GM18507 (cell line): ENCODE measurements around the gene COL6A1.
"Not testable (repeated sequence)": the region's sequence is repeated elsewhere in the genome, so short reads cannot be mapped to it uniquely, and the experiment has no call there.

Experiments used
- DNase-seq: peaks from one replicate; pipeline ENCODE4 v3.0.0; 2011; ENCODE audit warnings: low read depth; ENCODE audit not compliant: insufficient read length; ENCODE audit errors: extremely low spot score
- FAIRE-seq: peaks from 2 replicates; lab custom pipeline; 2011; peaks lifted over from hg19 to GRCh38; lab: Jason Lieb, UNC

The COL6A1 gene

DNA sequence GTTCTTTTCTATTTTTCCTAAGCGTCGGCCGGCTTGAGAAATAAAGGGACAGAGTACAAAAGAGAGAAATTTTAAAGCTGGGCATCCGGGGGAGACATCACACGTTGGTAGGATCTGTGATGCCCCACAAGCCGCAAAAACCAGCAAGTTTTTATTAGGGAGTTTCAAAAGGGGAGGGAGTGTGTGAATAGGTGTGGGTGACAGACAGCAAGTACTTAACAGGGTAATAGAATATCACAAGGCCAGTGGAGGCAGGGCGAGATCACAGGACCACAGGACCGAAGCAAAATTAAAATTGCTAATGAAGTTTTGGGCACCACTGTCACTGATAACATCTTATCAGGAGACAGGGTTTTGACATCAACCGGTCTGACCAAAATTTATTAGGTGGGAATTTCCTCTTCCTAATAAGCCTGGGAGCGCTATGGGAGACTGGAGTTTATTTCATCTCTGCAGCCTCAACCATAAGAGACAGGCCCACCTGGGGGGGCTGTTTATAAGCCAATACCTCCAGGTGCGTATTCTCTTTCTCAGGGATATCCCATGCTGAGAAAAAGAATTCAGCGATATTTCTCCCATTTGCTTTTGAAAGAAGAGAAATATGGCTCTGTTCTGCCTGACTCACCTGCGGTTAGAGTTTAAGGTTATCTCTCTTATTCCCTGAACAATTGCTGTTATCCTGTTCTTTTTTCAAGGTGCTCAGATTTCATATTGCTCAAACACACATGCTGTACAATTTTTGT, 5.7 kb upstream of the COL6A1 start:
- DNase-seq, FAIRE-seq: not testable (repeated sequence)

DNA sequence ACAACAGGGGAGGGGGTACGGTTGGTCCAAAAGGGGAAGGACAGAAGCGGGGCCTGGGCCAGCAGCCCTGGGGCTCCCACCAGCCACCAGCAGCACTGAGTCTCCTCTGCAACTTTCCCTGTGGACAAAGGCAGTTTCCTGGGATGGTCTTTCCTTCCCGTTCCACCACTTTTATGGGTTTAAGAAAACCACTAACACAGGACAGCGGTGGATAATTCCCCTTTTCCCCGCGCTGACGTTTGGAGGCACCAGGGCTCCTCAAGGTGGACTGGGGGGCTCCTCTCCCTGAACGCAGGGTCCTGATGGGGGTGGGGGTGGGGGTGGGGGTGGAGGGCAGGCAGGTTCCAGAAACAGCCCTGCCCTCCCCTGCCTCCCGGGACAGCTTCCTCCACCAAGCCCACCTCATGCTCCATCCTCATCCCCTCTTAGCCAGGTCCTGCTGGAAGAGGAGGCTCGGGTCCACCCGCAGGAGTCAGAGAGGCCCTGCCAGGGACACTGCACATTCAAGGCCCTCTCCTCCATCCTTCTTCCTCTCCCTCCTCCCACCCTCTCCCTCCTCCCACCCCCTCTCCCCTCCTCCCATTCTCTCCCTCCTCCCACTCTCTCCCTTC, 4.8 kb upstream of the COL6A1 start:
- DNase-seq: no peak

GRCh38 chr21:45977396-45977795, 4.2 kb upstream of the COL6A1 start:
- no peak for DNase-seq

More for the DNA sequence above, 4.8 kb upstream of the COL6A1 start:
- no peak for FAIRE-seq

DNA sequence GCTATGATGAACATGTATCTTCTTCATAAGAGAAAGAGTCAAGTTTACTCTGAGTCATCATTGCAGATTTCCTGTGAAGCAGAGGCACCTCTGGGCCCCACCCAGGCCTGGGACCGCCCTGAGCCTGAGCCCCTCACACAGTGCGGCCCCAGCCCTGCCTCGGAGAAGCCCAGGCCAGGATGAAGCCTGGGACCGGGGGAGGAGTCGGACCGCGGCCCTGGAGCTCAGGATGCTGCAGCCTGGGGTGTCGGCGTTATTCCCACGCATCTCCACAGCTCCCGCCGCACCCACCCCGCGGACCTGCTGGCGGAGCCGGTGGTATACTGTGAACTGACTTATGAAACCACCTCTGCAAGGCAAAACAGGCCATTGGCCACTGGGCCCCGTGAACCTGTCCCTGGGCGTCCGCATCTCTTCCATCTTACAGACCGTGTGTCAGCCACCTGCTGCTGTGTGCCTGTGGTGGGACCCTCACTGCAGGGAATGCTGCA, 2.4 kb upstream of the COL6A1 start:
- FAIRE-seq (no peak), DNase-seq (no peak)

More at GRCh38 chr21:45977396-45977795, 4.2 kb upstream of the COL6A1 start:
- no peak for FAIRE-seq

GRCh38 chr21:45979651-45980050, 1.9 kb upstream of the COL6A1 start:
- FAIRE-seq: no peak
- no peak for DNase-seq

DNA sequence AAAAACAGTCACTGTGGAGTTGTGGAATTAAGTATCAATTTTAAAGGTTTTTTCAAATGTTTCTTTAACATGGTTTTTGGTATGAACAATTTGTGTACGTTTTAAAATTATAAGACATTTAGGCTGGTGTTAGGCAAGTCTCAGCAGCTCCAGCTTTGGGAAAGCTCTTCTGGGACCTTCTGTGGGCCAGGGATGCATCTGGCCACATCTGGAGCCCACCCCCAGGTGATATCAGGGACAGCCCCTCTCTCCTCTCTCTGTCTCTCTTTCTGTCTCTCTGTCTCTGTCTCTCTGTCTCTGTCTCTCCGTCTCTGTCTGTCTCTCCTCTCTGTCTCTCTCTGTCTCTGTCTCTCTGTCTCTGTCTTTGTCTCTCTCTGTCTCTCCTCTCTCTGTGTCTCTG, 1.3 kb upstream of the COL6A1 start:
- no peak for DNase-seq
- FAIRE-seq: no peak

DNA sequence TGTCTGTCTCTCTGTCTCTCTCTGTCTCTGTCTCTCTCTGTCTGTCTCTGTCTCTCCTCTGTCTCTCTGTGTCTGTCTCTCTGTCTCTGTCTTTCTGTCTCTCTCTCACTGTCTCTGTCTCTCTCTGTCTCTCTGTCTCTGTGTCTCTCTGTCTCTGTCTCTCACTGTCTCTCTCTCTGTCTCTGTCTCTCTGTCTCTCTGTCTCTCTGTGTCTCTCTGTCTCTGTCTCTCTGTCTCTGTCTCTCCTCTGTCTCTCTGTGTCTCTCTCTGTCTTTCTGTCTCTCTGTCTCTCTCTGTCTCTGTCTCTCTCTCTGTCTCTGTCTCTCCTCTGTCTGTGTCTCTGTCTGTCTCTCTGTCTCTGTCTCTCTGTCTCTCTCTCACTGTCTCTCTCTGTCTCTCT, 873 bp upstream of the COL6A1 start:
- DNase-seq: no peak
- peak; percentile 5 for FAIRE-seq

- DNase-seq: no peak
- no peak for FAIRE-seq
Observed at GRCh38 chr21:45982092-45982757, 655 bp downstream of the COL6A1 start.

GRCh38 chr21:45982758-45983648, 1.4 kb downstream of the COL6A1 start:
- no peak for FAIRE-seq
- DNase-seq: no peak

GRCh38 chr21:45983649-45983965, 2.0 kb downstream of the COL6A1 start:
- no peak for DNase-seq
- FAIRE-seq: no peak

GRCh38 chr21:45983981-45984551, 2.5 kb downstream of the COL6A1 start:
- DNase-seq: no peak
- no peak for FAIRE-seq

DNA sequence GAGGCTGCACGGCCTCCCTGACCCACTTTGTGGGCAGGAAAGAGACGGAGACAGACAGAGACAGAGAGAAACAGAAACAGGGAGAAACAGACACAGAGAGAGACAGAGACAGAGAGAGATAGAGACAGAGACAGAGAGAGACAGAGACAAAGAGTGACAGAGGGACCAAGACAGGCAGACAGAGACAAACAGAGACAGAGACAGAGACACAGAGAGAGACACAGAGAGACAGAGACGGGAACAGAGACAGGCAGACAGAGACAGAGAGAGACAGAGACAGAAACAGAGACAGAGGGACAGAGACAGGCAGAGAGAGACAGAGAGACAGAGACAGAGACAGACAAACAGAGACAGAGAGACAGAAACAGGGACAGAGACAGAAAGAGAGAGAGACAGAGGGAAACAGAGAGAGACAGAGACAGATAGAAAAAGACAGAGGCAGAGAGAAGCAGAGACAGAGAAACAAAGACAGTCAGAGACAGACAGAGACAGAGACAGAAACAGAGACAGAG, 3.1 kb downstream of the COL6A1 start:
- no peak for FAIRE-seq
- DNase-seq: no peak

GRCh38 chr21:45985471-45986315, 4.1 kb downstream of the COL6A1 start:
- DNase-seq (no peak), FAIRE-seq (no peak)

- DNase-seq: no peak
- FAIRE-seq: no peak
Observed at GRCh38 chr21:45986316-45987051, 4.9 kb downstream of the COL6A1 start.

GRCh38 chr21:45987121-45987711, 5.6 kb downstream of the COL6A1 start:
- FAIRE-seq: no peak
- DNase-seq: no peak

- FAIRE-seq: no peak
Observed at GRCh38 chr21:45988366-45989347, 7.1 kb downstream of the COL6A1 start.

More at GRCh38 chr21:45988366-45989347, 7.1 kb downstream of the COL6A1 start:
- no peak for DNase-seq
